PFSK-1 (cell line): ENCODE results near the gene SDCCAG8.

ENCODE experiments used
- FOXP2 ChIP-seq: optimal IDR thresholded peaks from 2 replicates; pipeline ENCODE3; 2011; ENCODE audit warnings: borderline replicate concordance, control low read depth, inconsistent platforms; ENCODE audit not compliant: insufficient read depth; ENCODE audit errors: extremely low read length, extremely low read depth
- POLR2AphosphoS5 ChIP-seq: IDR thresholded peaks from 2 replicates; pipeline ENCODE4 v1.6.1; 2012; ENCODE audit warnings: low read depth, mild to moderate bottlenecking, control low read depth, low read length, moderate library complexity
- REST ChIP-seq, 2 experiments: IDR thresholded peaks; 2 replicates each; pipeline versions ENCODE4 v1.6.1 to v1.8.0; 2011 to 2012; ENCODE audit warnings: low read depth in 2 of 2, low read length in 2 of 2, control low read depth in 1 of 2, inconsistent platforms in 1 of 2, mild to moderate bottlenecking in 1 of 2, moderate library complexity in 1 of 2; ENCODE audit not compliant: insufficient read depth in 1 of 2
- SIN3A ChIP-seq: IDR thresholded peaks from 2 replicates; pipeline ENCODE4 v1.6.1; 2012; ENCODE audit warnings: mild to moderate bottlenecking, low read length, moderate library complexity, borderline replicate concordance; ENCODE audit not compliant: insufficient read depth
- TAF1 ChIP-seq: IDR thresholded peaks from 2 replicates; pipeline ENCODE4 v1.6.1; 2012; ENCODE audit warnings: low read length, control low read depth, borderline replicate concordance; ENCODE audit not compliant: insufficient read depth

Gene SDCCAG8

GRCh38 chr1:243459059-243459458 is 203.2 kb downstream of the SDCCAG8 start:
- no peak for TF ChIP-seq SIN3A

DNA sequence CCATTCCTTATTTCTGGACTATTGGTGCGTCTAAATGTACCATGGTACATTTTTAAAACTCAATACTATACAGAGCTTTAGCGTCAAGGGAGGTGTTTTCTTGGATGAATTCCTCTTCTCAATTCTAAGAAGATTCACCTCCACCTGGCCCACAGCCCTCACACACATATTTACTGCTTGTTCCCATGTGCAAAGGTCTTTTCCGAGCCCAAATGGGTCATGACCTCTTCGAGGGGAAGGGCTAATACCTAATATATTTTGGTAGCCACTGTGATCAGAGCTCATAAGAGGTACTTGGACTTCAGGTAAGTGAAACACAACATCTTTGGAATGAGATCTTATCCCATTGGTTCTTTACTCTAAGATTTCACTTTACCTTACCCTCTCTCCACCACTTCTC is 205.9 kb downstream of the SDCCAG8 start:
- no peak for TF ChIP-seq REST (IDR thresholded peaks at IDR 0.05; ENCODE audit: insufficient read depth in 1 of 2, low read depth in 2 of 2, low read length in 2 of 2)
- TF ChIP-seq POLR2AphosphoS5: no peak
- no peak for TF ChIP-seq SIN3A
- no peak for TF ChIP-seq FOXP2
- no peak for TF ChIP-seq TAF1

DNA sequence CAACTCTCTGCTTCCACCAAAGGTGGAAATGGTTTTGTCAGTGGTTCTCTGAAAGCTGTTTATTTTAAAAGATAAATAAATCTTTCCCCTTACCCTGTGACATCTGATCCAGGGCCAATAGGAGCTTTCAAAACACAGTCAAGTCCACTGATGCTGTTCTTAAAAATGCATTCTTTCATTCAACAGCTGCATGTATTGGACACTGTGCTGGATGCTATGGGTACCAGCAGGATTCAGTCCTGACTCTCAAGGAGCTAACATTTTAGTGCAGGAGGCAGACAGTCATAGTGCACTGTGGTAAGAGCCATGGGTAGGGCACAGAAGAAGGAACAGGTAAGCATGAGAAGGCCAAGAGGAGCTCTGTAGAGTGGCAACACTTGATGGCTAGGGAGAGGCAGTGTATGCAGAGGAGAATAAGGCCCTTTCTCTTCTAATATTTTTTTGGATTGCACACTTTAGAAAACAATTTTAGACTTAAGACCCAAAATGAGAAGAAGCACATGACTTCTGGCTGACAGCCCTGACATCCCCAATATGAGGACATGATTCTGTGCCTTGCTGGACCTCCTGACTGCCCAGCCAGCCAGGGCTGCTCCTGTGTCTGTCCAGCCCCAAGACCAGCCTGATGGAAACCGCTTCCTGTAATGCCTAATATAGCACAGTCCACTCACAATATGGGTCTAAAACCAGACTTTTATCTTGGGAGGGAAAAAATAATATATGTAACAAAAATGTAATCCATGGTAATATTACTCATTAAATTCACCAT is 207.3 kb downstream of the SDCCAG8 start:
- TF ChIP-seq POLR2AphosphoS5 (no peak), SIN3A (no peak), FOXP2 (no peak), REST (IDR thresholded peaks at IDR 0.05; ENCODE audit: insufficient read depth in 1 of 2, low read depth in 2 of 2, low read length in 2 of 2) (no peak), TAF1 (no peak)

GRCh38 chr1:243465081-243465480 is 209.2 kb downstream of the SDCCAG8 start:
- TF ChIP-seq FOXP2 (no peak), TAF1 (no peak), SIN3A (no peak)

GRCh38 chr1:243465738-243466137 is 209.9 kb downstream of the SDCCAG8 start:
- TF ChIP-seq FOXP2: no peak
- no peak for TF ChIP-seq TAF1

GRCh38 chr1:243469497-243469896 is 213.7 kb downstream of the SDCCAG8 start:
- TF ChIP-seq REST (IDR thresholded peaks at IDR 0.05; ENCODE audit: insufficient read depth in 1 of 2, low read depth in 2 of 2, low read length in 2 of 2): no peak
- TF ChIP-seq SIN3A: no peak
- no peak for TF ChIP-seq POLR2AphosphoS5
- TF ChIP-seq TAF1: no peak
- no peak for TF ChIP-seq FOXP2

GRCh38 chr1:243470502-243470901 is 214.7 kb downstream of the SDCCAG8 start:
- TF ChIP-seq REST (IDR thresholded peaks at IDR 0.05; ENCODE audit: insufficient read depth in 1 of 2, low read depth in 2 of 2, low read length in 2 of 2) (no peak), TAF1 (no peak), FOXP2 (no peak), POLR2AphosphoS5 (no peak), SIN3A (no peak)
